NCI-H1048 (cell line): ENCODE results near the gene KCNE5.
"Not testable (repeated sequence)": the region's sequence is repeated elsewhere in the genome, so short reads cannot be mapped to it uniquely, and the experiment has no call there.

Experiments
- DNase-seq: peaks from one replicate; lab custom pipeline; 2025; lab: John Stamatoyannopoulos, UW

Gene KCNE5, protein sequence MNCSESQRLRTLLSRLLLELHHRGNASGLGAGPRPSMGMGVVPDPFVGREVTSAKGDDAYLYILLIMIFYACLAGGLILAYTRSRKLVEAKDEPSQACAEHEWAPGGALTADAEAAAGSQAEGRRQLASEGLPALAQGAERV

DNA sequence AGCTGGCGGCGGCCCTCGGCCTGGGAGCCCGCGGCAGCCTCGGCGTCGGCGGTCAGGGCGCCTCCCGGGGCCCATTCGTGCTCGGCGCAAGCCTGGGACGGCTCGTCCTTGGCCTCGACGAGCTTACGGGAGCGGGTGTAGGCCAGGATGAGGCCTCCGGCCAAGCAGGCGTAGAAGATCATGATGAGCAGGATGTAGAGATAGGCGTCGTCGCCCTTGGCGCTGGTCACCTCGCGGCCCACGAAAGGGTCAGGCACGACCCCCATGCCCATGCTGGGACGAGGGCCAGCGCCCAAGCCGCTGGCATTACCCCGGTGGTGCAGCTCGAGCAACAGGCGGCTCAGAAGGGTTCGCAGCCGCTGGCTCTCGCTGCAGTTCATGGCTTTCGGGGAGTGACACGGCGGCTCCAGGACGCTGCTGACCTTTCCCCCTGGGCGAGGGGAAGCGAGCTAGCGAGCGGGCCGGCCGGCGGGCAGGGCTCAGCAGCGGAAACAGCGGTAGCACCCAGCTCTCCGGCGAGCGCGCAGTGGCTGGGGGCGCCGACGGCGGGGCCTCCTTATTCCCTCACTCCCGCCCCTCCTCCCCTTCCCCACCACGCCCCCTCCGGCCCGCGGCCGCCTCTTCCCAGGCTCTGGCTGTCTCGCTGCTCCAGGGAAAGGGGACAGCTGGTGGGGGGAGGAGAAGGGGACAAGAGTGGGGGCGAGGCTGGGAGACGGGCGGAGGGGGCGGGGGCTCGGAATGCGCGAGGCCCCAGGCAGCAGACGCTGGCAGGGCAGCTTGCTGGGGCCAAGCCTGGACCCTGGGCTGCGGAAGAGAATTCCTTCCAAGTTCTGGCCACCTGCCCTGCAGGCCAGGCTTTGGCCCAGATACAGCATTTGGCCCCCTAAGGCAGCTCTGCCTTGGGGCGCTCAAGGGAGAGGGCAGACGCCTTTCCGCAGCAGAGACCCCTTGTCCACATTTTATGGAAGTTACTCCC is at the start of gene KCNE5:
TSS of gene KCNE5 (minus strand) at position 532 of the 976 bp plus-strand sequence. CDS start at position 380, 152 bp downstream.
- DNase-seq, result no peak

DNA sequence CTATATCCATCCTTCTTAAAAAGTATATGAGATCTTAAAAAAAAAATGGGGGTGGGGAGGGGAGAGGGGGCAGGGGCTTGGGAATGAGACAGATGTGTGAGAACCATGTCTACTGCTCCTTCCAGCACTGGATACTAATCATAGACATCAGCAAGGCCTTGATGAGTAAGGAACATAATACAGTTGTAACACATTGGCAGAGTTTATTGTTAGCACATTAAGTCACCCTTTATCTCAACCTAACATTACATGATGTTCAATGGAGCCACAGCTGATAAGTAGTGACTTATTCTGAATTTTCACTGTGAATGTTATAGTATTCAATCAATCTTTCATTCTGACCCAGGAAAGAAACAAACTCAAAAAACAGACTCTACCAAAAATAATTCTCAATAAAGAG is 47.3 kb upstream of the KCNE5 start:
- DNase-seq, result no peak

DNA sequence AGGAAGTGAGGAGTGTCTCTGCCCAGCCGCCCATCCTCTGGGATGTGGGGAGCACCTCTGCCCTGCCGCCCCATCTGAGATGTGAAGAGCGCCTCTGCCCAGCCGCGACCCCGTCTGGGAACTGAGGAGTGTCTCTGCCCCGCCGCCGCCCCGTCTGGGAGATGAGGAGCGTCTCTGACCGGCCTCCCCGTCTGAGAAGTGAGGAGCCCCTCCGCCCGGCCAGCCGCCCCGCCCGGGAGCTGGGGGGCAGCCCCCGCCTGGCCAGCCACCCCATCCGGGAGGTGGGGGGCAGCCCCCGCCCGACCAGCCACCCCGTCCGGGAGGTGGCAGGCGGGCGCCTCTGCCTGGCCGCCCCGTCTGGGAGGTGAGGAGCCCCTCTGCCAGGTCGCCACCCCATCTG is 46.2 kb upstream of the KCNE5 start:
- DNase-seq, result not testable (repeated sequence)

DNA sequence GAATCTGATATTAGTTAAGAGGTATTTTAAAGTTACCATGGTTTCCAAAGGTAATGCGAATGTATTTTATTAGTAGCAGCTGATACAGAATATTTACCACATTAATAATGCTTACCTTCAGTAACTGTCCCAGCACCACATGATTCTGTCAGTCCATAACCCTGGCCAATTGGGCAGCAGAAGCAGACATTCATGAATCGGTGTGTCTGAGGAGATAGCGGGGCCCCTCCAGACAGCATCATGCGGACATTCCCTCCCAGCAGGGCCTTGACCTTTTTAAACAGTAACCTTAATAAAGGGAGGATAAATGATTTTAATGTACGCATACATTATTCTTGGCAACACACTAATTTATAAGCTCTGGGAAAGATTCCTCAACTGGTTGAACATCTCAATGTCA is 43.0 kb upstream of the KCNE5 start:
- DNase-seq, result no peak

DNA sequence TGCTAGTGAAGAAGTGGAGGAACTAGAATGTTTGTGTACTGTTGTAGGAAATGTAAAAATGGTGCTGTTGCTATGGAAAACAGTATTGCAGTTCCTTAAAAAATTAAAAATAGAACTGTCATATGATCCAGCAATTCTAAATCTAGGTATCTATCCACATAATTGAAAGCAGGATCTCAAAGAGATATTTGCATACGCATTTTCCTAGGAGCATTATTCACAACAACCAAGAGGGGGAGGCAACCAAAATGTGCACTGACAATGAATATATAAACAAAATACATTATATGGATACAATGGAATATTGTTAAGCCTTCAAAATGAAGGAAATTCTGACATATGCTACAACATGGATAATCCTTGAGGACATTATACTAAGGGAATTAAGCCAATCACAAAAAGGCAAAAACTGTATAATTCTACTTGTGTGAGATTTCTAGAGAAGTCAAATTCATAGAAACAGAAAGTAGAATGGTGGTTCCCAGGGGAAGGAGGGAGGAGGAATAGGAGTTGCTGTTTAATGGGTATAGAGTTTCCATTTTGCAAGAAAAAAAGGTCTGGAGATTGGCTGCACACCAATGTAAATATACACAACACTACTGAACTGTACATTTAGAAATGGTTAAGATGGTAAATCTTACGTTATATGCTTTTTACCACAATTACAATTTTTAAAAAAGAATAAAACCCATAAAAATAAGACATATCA is 35.6 kb upstream of the KCNE5 start:
- peak; percentile 23 for DNase-seq

DNA sequence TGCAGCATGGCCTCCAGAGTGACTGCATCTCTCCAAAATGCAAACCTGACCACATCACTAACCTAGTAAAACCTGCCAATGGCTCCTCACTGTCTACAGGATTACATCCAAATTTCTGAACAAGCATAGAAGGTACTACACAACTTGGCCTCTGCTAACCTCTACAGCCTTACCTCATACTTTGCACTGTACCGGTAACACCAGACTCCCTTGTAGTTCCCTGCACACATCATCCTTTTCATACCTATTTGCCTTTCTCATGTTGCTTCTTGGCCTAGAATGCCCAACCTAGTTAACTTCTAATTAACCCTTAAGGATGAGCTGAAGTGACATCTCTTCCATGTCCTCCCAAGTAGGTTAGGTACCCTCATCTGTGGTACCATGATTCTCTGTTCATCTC is 33.4 kb upstream of the KCNE5 start:
- DNase-seq, result no peak

DNA sequence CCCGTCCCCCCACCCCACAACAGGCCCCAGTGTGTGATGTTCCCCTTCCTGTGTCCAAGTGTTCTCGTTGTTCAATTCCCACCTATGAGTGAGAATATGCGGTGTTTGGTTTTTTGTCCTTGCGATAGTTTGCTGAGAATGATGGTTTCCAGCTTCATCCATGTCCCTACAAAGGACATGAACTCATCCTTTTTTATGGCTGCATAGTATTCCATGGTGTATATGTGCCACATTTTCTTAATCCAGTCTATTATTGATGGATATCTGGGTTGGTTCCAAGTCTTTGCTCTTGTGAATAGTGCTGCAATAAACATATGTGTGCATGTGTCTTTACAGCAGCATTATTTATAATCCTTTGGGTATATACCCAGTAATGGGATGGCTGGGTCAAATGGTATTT is 32.4 kb upstream of the KCNE5 start:
- not testable (repeated sequence) for DNase-seq

DNA sequence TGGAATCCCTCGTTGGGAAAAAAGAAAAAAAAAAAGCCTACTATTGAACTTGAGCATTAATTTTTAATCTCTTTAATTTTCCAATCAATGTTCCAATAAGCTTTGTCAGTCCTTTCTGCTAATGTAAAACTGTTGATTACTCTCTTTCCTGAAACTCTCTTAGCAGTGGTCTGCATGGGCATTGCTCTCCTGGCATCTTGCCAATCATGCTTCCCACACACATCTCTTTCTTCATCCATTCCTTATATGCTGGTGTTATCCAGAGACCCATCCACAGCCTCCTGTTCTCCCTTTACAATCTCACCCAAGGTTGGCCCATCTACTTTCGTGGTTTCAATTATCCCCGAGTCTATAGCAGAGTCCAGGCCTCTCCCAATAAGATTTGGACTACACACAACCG is 31.8 kb upstream of the KCNE5 start:
- no peak for DNase-seq

DNA sequence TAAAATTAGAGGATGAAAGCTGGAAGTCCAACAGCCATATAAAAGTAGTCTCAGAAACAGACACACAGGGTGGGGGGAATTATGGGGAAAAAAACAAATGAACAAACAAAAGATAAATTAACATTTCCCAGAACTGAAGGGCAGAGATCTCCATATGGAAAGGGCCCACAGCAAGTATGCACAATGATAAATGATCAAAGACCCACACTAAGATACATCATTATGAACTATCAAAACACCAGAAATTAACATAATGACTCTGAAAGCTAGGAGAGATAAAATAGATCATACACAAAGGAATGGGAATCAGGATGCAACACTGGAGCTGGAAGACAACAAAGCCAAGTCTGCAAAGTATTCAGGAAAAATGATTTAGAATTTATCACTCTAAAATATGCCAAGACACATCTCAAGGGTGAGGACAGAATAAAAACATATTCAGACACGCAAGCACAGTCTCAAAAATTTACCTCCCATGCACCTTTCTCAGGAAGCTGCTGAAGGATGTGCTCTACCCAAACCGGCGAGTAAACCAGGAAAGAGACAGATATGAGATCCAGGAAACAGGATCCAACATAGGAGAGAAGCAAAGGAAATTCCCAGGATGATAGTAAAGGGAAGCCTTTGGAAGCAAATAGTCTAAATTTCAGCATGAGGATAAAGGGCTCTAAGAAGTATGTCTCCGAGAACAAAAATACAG is 30.7 kb upstream of the KCNE5 start:
- DNase-seq, result no peak

DNA sequence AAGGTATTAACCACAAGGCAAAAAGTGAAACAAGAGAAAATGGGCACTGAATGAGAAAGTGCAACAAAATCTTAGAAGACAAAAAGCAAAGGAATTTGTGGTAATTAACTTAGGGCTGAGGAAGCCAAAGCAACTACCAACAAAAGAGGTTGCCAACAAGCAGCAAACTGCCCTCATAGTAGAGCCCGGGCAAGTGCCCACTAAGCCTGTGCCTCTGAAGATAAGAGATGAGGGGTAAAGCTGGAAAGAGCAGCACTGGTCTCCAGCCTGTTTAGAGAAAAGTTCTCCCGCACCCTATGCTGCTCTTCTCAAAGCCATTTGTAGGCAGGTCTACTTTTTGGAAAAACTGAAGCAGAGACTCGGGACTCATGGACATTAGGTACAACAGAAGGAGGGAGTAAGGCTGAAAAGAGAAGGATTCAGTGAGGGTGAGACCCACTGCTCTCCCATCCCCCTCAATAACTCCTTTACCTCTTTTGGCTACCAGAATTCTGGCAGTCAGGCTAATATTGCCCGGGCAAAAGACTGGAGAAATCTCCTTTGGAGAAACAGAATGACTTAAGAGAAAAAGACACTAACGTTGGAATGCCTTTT is 29.6 kb upstream of the KCNE5 start:
- DNase-seq, result no peak

DNA sequence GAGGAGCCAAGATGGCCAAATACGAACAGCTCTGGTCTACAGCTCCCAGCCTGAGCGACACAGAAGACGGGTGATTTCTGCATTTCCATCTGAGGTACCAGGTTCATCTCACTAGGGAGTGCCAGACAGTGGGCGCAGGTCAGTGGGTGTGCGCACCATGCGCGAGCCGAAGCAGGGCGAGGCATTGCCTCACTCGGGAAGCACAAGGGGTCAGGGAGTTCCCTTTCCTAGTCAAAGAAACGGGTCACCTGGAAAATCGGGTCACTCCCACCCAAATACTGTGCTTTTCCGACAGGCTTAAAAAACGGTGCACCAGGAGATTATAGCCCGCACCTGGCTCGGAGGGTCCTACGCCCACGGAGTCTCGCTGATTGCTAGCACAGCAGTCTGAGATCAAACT is 19.7 kb upstream of the KCNE5 start:
- not testable (repeated sequence) for DNase-seq

DNA sequence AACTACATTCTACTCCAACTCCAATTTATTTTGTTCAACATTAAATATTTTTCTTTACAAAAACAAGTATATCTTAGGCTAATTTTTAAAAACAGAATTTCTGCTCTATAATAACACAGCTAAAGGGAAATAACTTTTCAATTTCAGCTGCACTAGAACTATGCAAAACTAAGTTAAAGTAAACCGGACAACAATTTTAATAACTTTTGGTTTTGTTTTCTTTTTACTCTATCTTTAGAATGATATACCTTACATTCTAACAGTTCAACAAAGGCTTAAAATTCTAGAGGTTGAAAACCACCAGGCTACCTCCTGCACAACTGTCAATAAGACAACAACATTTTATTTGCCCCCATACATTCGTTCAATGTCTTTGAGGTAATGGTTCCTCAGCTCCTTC is 18.7 kb upstream of the KCNE5 start:
- no peak for DNase-seq

DNA sequence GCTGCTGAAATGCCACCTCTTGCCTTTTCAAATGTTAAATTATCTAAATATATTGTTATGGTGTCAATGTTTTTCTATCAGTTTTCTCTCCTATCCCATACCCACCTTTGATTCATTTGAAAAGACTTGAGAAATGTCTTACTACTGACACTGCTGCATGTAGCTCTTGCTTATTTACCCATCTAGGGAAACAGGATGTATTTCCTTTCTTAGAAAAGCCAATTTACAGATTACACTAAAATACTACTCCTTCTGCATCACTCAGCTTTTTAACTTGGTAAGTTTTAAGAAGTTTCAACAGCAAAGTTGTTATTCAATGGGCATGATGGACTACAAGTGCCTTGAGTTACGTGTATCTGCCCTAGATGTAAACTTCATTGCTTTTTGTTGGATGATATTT is 13.2 kb upstream of the KCNE5 start:
- DNase-seq, result no peak

DNA sequence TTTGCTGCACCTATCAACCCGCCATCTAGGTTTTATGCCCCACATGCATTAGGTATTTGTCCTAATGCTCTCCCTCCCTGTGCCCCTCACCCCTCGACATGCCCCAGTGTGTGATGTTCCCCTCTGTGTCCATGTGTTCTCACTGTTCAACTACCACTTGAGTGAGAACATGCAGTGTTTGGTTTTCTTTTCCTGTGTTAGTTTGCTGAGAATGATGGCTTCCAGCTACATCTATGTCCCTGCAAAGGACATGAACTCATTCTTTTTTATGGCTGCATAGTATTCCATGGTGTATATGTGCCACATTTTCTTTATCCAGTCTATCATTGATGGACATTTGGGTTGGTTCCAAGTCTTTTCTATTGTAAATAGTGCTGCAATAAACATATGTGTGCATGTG is 12.5 kb upstream of the KCNE5 start:
- not testable (repeated sequence) for DNase-seq

DNA sequence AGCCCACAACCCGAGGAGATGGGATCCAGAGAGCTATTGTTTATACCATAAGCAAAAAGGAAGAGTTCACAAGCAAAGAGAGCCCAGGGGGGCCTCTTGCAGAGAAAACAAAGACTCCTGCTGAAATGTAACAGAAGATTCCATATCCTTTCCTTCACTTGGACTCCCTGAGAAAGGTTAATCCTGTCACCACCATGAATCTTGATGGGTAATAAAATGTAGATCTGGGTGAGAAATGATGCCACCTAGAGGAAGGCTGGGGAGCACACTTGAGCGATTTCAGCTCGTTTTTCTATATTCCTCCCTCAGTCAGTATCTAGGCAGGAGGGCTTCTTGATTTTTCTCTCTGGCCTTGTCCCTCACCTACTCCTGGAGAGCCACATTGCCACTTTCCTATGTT is 10.2 kb upstream of the KCNE5 start:
- DNase-seq, result no peak

DNA sequence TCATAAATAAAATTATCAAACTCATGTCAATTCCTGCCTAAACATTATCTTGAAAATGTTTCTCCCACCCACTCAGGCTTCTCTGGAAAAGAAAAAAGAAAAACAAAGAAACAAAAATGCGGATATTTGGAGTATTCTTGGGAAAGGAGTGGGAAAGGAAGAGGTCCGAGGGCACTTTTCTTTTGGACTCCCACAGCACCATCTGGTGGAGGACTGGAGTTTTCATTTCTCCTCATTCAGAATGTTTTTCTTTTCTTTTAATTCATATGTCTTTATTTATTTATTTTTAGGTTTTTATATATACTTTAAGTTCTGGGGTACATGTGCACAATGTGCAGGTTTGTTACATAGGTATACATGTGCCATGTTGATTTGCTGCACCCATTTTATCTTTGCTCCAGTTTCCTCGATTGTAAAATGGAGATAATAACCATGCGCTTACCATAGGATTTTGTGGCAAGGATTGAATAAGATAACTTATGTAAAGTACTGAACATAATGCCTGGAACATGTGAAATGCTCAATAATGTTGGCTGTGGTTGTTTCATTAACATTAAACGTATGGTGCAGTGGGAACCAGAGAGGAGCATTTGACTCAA is 8.0 kb upstream of the KCNE5 start:
- DNase-seq, result no peak

DNA sequence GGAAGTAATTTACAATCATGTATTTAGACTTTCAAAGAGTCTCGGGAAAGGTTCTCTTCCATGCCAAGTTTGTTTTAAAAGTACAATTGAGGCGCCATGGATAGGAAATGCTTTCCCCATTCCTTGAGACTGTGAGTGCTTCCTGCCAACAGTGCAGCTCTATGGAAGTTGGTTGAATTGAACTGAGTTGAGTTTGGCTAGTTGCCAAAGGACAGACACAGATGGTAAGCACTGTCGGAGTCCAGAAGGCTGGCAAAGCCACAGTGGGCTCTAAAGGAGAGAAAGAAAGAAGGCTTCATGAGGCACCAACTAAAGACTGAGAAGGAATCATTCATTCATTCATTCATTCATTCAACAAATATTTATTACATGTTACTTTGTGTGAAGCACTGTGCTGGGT is 4.3 kb upstream of the KCNE5 start:
- DNase-seq, result no peak

DNA sequence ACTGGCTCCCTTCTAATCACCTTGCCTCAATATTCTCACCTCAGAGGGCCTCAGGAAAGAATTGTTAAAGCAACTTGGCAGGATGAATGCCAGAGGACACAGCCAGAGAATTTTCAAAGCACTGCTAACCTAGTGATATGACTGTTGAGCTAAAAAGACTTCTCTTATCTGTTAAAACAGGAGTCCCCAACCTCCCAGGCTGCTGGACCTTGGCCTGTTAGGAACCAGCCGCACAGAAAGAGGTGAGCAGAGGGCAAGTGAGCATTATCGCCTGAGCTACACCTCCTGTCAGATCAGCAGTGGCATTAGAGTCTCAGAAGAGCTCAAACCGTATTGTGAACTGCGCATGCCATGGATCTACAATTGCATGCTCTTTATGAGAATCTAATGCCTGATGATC is 1.7 kb upstream of the KCNE5 start:
- DNase-seq, result no peak

DNA sequence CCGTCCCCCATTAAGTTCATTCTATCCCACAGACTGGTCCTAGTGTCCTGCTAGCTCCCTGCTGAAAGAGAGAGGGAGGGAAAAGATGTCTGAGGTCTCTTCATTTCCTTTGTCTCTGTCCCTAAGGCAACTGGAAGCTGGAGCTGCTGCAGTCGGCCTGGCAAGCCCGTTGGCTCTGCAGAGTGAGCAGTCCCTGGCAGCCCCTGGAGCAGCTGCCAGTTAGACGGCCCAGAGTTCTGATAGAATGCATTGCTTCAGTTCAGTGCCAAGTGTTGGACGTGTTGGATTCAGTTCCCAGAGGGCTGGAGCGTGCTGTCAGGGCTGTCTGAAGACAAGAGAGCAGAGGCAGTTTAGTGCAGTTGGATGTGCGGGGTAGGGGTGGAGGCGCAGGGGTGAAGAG is 975 bp downstream of the KCNE5 start:
- DNase-seq, result no peak

DNA sequence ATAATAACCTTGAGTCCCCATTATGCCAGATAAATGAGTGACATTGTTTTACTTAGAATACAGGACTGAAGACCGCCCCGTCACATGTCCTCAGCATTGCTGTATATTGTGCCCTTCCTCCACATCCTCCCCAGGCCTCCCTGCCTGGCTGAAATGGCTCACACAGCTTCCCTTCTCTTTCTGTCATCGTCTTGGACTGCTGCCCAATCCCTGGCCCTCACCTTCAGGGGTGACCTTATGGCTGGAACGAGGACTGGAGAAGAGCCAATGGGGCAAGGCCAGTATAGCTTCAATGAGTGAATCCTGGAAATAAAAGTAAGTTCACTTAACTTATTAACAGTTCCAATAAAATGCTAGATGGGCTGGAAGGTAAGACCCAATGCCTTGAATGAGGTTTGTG is 2.7 kb downstream of the KCNE5 start:
- DNase-seq, result no peak

DNA sequence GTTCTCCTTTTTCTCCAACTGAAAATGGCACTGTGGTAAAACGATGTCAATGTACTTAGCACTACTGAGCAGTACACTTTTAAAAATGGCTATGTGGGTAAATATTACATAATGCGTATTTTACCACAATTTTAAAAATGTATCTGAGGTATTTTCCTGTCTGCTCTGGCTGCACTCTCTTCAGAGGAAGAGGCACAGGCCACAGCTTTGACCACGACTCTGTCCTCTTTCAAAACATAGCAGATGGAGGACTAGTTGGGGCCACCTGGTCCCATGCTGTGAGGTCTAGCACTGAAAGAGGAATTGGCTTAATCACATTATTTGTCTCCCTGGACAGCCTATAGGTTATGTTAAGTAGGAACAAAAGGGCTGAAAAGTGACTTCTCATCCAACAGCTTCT is 5.2 kb downstream of the KCNE5 start:
- no peak for DNase-seq

DNA sequence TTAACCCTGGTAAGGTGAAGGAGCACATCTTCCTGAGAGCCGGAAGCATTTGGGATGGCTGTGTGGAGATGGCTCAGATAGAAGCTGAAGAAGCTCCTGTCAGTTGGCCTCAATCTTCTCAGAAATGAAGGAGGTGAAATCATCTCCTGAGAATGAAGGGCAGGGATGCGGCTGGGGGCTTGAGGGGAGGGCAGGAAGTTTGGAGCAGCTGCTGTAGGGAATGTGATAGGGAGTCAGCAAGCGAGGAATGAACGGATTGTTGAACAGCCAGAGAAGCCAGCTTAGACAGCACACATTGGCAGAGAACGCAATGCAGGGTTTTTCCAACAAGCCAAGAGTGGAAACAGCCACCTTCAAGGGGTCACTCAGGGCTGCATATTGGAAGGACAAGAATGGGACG is 10.0 kb downstream of the KCNE5 start:
- no peak for DNase-seq
